BLaER1 treated with 17β-estradiol and CSF1 and Interleukin-3, amounts not matched to agents 10 nM and 100 nM (cell line): Measurements from ENCODE around the gene SOX10.
A peak's percentile ranks its signal among the peaks of the same experiment; 100 is the strongest.

Source experiments
- H3K27ac ChIP-seq, 11 experiments: shearing (Covaris generic); formaldehyde crosslinking; 2 replicates each; pipeline ENCODE4 v1.8.1; 2022
- H3K27me3 ChIP-seq, 11 experiments: shearing (Covaris generic); formaldehyde crosslinking; 2 replicates each; pipeline ENCODE4 v1.8.1; 2022
- H3K36me3 ChIP-seq, 11 experiments: shearing (Covaris generic); formaldehyde crosslinking; 2 replicates each; pipeline ENCODE4 v1.8.1; 2022
- H3K4me1 ChIP-seq, 10 experiments: shearing (Covaris generic); formaldehyde crosslinking; 2 replicates each; pipeline ENCODE4 v1.8.1; 2022
- H3K4me2 ChIP-seq, 11 experiments: shearing (Covaris generic); formaldehyde crosslinking; 2 replicates each; pipeline ENCODE4 v1.8.1; 2022
- H3K4me3 ChIP-seq, 10 experiments: shearing (Covaris generic); formaldehyde crosslinking; 2 replicates each; pipeline ENCODE4 v1.8.1; 2022
- H3K9ac ChIP-seq, 11 experiments: shearing (Covaris generic); formaldehyde crosslinking; 2 replicates each; pipeline ENCODE4 v1.8.1; 2022
- H3K9me3 ChIP-seq, 11 experiments: shearing (Covaris generic); formaldehyde crosslinking; replicated peaks in 1 of 11; 2 replicates each; pipeline ENCODE4 v1.8.1; 2022
- H4K20me1 ChIP-seq, 11 experiments: shearing (Covaris generic); formaldehyde crosslinking; 2 replicates each; pipeline ENCODE4 v1.8.1; 2022
- Cebpa-rat ChIP-seq, 11 experiments: shearing (Covaris generic); IDR thresholded peaks; 2 replicates each; pipeline ENCODE4 v1.8.1; 2022

SOX10 gene

DNA sequence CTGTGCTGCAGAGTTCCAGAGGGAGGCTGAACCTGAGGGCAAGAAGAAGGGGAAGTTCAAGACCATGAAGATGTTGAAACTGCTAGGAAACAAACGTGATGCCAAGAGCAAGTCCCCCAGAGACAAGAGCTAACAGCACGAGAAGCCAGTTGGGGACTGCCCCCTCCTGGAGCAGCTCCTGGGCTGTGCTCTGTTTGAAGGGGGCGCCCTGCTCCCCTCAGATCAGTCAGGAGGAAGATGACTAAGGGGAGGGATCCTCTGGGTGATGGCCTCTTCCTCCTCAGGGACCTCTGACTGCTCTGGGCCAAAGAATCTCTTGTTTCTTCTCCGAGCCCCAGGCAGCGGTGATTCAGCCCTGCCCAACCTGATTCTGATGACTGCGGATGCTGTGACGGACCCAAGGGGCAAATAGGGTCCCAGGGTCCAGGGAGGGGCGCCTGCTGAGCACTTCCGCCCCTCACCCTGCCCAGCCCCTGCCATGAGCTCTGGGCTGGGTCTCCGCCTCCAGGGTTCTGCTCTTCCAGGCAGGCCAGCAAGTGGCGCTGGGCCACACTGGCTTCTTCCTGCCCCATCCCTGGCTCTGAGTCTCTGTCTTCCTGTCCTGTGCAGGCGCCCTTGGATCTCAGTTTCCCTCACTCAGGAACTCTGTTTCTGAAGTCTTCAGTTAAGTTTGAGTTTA lies 43.5 kb downstream of the SOX10 start:
- Histone ChIP-seq H4K20me1 (peaks cover 0 to 5% (median 0%) of the 10 kb centered on the region in 11 experiments; a peak in 2 of 22 replicates), H3K4me3 (peak overlapping the region in 7 of 10 experiments; percentile 6 to 54 (median 30); a peak in 11 of 20 replicates), H3K27me3 (no peaks in the 10 kb centered on the region), H3K9me3 (no peaks in the 10 kb centered on the region), H3K36me3 (peaks cover 39 to 68% (median 58%) of the 10 kb centered on the region in 11 experiments), H3K27ac (peak overlapping the region; percentile 67 to 92 (median 87)), H3K4me1 (peaks cover 26 to 68% (median 60%) of the 10 kb centered on the region in 10 experiments), H3K9ac (peak overlapping the region; percentile 64 to 81 (median 75)), H3K4me2 (peak overlapping the region; percentile 69 to 96 (median 88))
- peak in 6 of 11 experiments; percentile 16 to 71 (median 45); a peak in 6 of 22 replicates for TF ChIP-seq Cebpa-rat (IDR thresholded peaks at IDR 0.05)

DNA sequence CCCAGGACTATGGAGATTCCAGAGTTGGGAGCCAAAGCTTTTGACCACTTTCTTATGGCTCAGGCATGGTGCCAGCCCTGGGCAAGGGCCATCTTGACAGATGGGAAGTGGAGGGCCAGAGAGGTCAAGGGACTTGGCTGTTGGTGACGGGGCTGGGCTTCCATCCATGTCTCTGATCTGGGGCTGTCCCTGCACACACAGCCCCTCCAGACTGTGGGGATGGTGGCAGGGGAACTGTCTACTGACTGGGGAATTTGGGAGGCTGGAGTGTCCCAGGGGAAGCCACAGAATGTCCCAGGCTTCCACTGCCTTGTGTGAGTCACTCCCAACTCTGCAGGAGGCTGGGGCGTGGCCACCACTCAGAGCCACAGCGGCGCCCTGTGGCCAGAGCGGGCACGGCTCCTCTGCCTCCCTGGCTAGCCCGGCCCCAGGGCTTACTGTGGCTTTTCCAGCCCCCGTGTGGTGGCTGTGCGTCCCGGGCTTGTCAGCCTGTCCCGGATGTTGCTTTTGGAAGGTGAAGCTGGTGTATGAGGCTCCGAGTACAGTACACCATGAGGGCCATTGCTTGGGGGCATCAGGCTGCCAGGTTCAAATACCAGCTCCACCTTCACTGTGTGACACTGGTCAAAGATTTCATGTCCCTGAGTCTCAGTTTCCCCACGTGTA lies 50.5 kb downstream of the SOX10 start:
- Histone ChIP-seq H3K4me1 (peaks cover 34 to 98% (median 89%) of the 10 kb centered on the region in 10 experiments), H3K9me3 (no peaks in the 10 kb centered on the region), H3K4me2 (peak overlapping the region; percentile 49 to 98 (median 80)), H3K4me3 (no peak overlapping the region), H3K27me3 (no peaks in the 10 kb centered on the region), H3K9ac (peak overlapping the region in 7 of 11 experiments; percentile 5 to 65 (median 43); a peak in 8 of 22 replicates), H3K36me3 (peaks cover 32 to 68% (median 55%) of the 10 kb centered on the region in 11 experiments), H4K20me1 (peaks cover 0 to 55% (median 43%) of the 10 kb centered on the region in 11 experiments; a peak in 21 of 22 replicates), H3K27ac (peak overlapping the region in 6 of 11 experiments; percentile 26 to 60 (median 37); a peak in 10 of 22 replicates)
- TF ChIP-seq Cebpa-rat (IDR thresholded peaks at IDR 0.05) = no peak

DNA sequence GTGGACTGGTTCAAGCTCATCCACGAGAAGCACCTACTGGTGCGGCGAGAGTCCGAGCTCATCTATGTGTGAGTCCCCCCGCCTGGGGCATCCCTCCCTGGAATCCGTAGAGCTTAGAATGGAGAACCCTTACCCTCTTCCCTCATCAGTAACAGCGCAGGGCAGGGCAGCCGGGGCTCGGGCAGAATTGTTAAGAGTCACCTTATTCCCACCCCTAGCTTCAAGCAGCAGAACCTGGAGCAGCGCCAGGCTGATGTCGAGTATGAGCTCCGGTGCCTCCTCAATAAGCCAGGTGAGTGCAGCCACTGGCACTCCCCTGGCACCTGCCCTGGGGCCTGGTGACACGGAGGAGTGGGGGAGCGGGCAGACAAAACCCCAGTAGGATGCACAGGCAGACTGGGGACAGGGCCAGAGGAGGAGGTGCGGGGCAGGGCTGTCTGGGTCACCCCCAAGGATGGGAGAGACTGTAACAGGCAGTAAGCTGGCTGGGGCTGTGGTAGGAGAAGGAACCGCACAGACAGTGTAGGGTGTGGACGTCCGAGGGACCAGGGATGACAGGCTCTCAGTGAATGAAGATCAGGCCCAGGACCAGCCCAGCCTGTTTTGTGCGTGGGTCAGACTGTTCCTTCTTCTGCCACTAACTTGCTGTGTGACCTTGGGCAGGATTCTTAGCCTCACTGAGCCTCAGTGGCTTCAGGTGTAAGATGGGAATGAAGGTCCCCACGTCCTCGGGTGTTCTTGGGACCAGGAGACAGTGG lies 51.4 kb downstream of the SOX10 start:
- H3K27me3 ChIP-seq = no peaks in the 10 kb centered on the region
- peaks cover 35 to 70% (median 57%) of the 10 kb centered on the region in 11 experiments for H3K36me3 ChIP-seq
- peaks cover 0 to 63% (median 46%) of the 10 kb centered on the region in 11 experiments; a peak in 21 of 22 replicates for H4K20me1 ChIP-seq
- peak overlapping the region; percentile 49 to 98 (median 80) for H3K4me2 ChIP-seq
- H3K4me1 ChIP-seq = peaks cover 34 to 98% (median 91%) of the 10 kb centered on the region in 10 experiments
- H3K4me3 ChIP-seq = no peak overlapping the region
- H3K9me3 ChIP-seq = no peaks in the 10 kb centered on the region
- H3K27ac ChIP-seq = peak overlapping the region in 8 of 11 experiments; percentile 6 to 60 (median 27); a peak in 9 of 22 replicates
- TF ChIP-seq Cebpa-rat (IDR thresholded peaks at IDR 0.05) = no peak
- H3K9ac ChIP-seq = peak overlapping the region in 6 of 11 experiments; percentile 1 to 65 (median 32); a peak in 10 of 22 replicates

DNA sequence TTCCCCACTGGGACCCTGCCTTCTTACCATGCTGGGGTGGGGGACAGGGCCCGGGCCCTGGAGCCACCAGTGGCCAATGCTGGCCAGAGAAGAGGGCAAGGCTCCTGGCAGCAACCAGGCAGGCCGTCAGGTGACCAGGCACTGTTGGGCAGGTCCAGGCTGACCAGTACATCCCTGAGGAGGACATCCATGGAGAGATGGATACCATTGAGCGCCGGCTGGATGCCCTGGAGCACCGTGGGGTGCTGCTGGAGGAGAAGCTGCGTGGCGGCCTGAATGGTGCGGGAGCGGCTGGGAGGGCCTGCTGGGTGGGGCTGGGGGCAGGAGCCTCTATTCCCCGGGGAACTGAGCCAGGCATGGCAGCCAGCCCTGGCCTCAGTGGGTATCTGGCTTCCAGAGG lies 52.0 kb downstream of the SOX10 start:
- Histone ChIP-seq H3K27me3 (peaks cover 0 to 2% (median 0%) of the 10 kb centered on the region in 11 experiments; a peak in 1 of 22 replicates), H3K4me1 (peaks cover 36 to 98% (median 91%) of the 10 kb centered on the region in 10 experiments), H3K4me2 (peak overlapping the region in 9 of 11 experiments; percentile 43 to 98 (median 88); a peak in 17 of 22 replicates), H3K36me3 (peaks cover 29 to 70% (median 54%) of the 10 kb centered on the region in 11 experiments), H4K20me1 (peaks cover 0 to 68% (median 51%) of the 10 kb centered on the region in 11 experiments; a peak in 21 of 22 replicates), H3K4me3 (peak overlapping the region in 1 of 10 experiments; percentile 20; a peak in 2 of 20 replicates), H3K9me3 (no peaks in the 10 kb centered on the region), H3K27ac (peak overlapping the region in 4 of 11 experiments; percentile 21 to 60 (median 50); a peak in 6 of 22 replicates), H3K9ac (peak overlapping the region in 8 of 11 experiments; percentile 8 to 65 (median 34); a peak in 12 of 22 replicates)
- TF ChIP-seq Cebpa-rat (IDR thresholded peaks at IDR 0.05) = no peak

DNA sequence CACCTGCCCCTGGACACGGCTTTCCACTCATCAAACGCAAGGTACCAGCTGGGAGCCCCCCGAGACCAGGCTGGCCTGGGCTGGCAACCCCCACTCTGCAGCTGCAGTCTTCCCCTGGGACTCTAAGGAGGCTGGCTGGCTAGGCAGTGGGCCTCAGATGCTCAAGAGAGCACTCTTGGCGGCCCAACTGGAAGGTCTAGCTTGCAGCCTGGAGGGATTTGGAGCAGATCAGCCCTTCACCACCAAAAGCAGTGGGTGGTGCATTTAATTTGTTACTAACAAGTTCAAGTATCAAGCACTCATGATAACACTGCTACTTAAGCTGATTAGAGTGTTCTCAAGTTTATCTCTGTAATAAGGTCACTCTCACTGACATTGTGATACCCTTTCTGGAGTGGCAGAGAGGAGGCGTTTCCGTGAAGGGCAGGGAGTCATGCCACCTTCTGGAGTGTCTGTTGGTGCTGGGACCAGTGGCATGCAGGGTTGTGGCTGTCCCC lies 52.4 kb downstream of the SOX10 start:
- Histone ChIP-seq H3K4me1 (peaks cover 41 to 98% (median 91%) of the 10 kb centered on the region in 10 experiments), H3K4me2 (peak overlapping the region; percentile 9 to 98 (median 76); a peak in 18 of 22 replicates), H3K27ac (peak overlapping the region in 6 of 11 experiments; percentile 9 to 62 (median 37); a peak in 7 of 22 replicates), H4K20me1 (peaks cover 0 to 73% (median 55%) of the 10 kb centered on the region in 11 experiments; a peak in 21 of 22 replicates), H3K27me3 (peaks cover 0 to 6% (median 0%) of the 10 kb centered on the region in 11 experiments; a peak in 1 of 22 replicates), H3K36me3 (peaks cover 28 to 67% (median 53%) of the 10 kb centered on the region in 11 experiments), H3K9me3 (no peaks in the 10 kb centered on the region), H3K4me3 (peak overlapping the region in 1 of 10 experiments; percentile 20; a peak in 2 of 20 replicates), H3K9ac (peak overlapping the region in 8 of 11 experiments; percentile 8 to 65 (median 34); a peak in 11 of 22 replicates)
- no peak for TF ChIP-seq Cebpa-rat (IDR thresholded peaks at IDR 0.05)

DNA sequence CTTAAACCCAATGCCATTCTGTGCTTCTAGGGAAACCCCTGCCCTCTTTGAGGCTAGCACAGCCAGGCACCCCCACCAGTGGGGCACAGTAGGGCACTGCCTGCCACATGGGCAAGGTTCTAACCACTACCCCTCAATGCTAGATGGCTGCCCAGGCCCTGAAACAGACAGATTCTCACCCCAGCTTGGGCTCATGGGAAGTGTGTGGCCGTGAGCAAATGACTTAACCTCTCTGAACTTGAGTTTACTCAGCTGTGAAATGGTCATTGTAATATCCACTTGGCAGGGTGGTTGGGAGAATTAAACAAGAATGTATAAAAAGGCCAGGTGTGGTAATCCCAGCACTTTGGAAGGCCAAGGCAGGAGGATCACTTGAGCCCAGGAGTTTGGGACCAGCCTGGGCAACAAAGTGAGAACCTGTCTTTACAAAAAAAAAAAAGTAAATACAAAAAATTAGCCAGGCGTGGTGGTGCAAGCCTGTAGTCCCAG lies 53.4 kb downstream of the SOX10 start:
- Histone ChIP-seq H3K4me3 (no peak overlapping the region), H4K20me1 (peaks cover 0 to 79% (median 61%) of the 10 kb centered on the region in 11 experiments; a peak in 21 of 22 replicates), H3K4me2 (peak overlapping the region; percentile 14 to 98 (median 76); a peak in 21 of 22 replicates), H3K9ac (peak overlapping the region in 4 of 11 experiments; percentile 46 to 65 (median 53); a peak in 7 of 22 replicates), H3K27me3 (peaks cover 0 to 8% (median 0%) of the 10 kb centered on the region in 11 experiments; a peak in 2 of 22 replicates), H3K9me3 (no peaks in the 10 kb centered on the region), H3K4me1 (peaks cover 50 to 98% (median 93%) of the 10 kb centered on the region in 10 experiments), H3K27ac (peak overlapping the region in 4 of 11 experiments; percentile 38 to 62 (median 54); a peak in 8 of 22 replicates), H3K36me3 (peaks cover 28 to 68% (median 48%) of the 10 kb centered on the region in 11 experiments)
- TF ChIP-seq Cebpa-rat (IDR thresholded peaks at IDR 0.05) = no peak

DNA sequence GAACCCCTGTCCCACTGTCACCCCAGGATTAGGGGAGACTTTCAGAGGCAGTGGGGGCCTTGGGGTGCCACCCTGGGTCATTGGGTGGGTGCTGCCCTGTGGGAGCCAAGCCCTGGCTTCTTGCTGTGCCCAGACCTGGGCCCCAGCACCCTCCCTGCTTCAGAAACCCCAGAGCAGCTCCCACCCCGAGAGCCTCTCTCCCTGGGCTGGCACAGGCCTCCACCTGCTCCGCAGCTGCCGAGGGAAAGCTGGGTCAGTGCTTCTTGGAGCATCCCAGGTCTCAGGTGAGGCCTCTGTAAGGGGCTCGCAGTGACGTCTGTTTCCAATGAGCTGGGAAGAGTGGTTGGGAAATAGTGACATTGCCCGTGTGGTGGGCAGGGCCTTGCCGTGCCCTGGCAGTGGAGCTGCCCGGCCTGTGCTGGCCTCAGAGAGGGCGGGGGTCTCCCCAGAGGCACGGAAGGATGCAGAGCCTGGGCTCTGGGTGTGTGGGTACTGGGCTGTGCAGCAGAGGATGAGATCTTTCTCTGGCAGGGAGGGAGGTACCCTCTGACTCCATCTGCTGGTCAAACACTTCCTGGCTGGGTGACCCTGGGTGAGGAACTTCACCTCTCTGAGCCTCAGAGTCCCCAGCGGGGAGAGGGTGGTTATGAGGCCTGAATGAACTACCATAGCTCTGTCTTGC lies 53.9 kb downstream of the SOX10 start:
- Histone ChIP-seq H3K4me1 (peaks cover 56 to 98% (median 93%) of the 10 kb centered on the region in 10 experiments), H3K27ac (peak overlapping the region in 8 of 11 experiments; percentile 7 to 62 (median 32); a peak in 10 of 22 replicates), H3K4me3 (0 out of 20 replicates have a peak overlapping the region, but pooled peaks of 1 of the 10 experiments have one; percentile 6), H3K36me3 (peaks cover 28 to 71% (median 52%) of the 10 kb centered on the region in 11 experiments), H3K4me2 (peak overlapping the region; percentile 14 to 98 (median 76)), H3K9ac (peak overlapping the region in 9 of 11 experiments; percentile 10 to 65 (median 39); a peak in 13 of 22 replicates), H4K20me1 (peaks cover 0 to 83% (median 61%) of the 10 kb centered on the region in 11 experiments; a peak in 21 of 22 replicates), H3K9me3 (no peaks in the 10 kb centered on the region), H3K27me3 (peaks cover 0 to 8% (median 0%) of the 10 kb centered on the region in 11 experiments; a peak in 2 of 22 replicates)
- no peak for TF ChIP-seq Cebpa-rat (IDR thresholded peaks at IDR 0.05)
